IMR-90 (cell line): ENCODE data around the gene NPFFR1. TPM values are rescaled to one million over a fixed set of nuclear protein-coding genes. Genes with fewer than 3 reads are reported as not detected.
A peak's percentile ranks its signal among the peaks of the same experiment; 100 is the strongest.

ENCODE experiments used
- ATAC-seq: fragments of 200-7000 bp; cut with Tn5 transposase; 2 replicates; pipeline ENCODE4 v1.9.1; 2020; ENCODE audit warnings: low read depth, mild to moderate bottlenecking, moderate library complexity
- BruUV-seq: library from RNA; stranded (reverse); fragments of 400-500 nt; replicated peaks from 2 replicates; lab custom pipeline; 2021; lab: Mats Ljungman, UMichigan
- CTCF ChIA-PET: fragments of 300-600 bp; formaldehyde crosslinking; extraction: SDS; loops from one replicate; lab custom pipeline; 2021; ENCODE audit warnings: antibody characterized with exemption; lab: Yijun Ruan, JAX
- POLR2A ChIA-PET: fragments of 300-600 bp; sonication (Branson Sonifier 250); formaldehyde crosslinking; loops from one replicate; lab custom pipeline; 2022; ENCODE audit warnings: antibody characterized with exemption; ENCODE audit not compliant: unreplicated experiment; lab: Charles Lee
- DNase-seq: peaks from one replicate; pipeline ENCODE4 v3.0.0; 2013
- H2AFZ ChIP-seq: replicated peaks from 2 replicates; pipeline ENCODE3; 2013; ENCODE audit warnings: low read length, mild to moderate bottlenecking; ENCODE audit not compliant: poor library complexity
- H2AK5ac ChIP-seq: 2 replicates; pipeline ENCODE4 v1.6.1; 2013; ENCODE audit warnings: low read depth, low read length, inconsistent platforms
- H2AK9ac ChIP-seq: replicated peaks from 2 replicates; pipeline ENCODE3; 2013; ENCODE audit warnings: mild to moderate bottlenecking, low read depth, low read length, moderate library complexity; ENCODE audit not compliant: poor library complexity
- H2BK120ac ChIP-seq: 2 replicates; pipeline ENCODE4 v1.6.1; 2013; ENCODE audit warnings: low read depth, low read length, inconsistent platforms
- H2BK15ac ChIP-seq: 3 replicates; pipeline ENCODE4 v1.6.1; 2013; ENCODE audit warnings: low read depth, low read length, inconsistent platforms
- H2BK20ac ChIP-seq: 2 replicates; pipeline ENCODE4 v1.6.1; 2013; ENCODE audit warnings: low read depth, mild to moderate bottlenecking, inconsistent platforms, low read length, moderate library complexity
- H2BK5ac ChIP-seq: 2 replicates; pipeline ENCODE4 v1.6.1; 2013; ENCODE audit warnings: mild to moderate bottlenecking, low read depth, low read length, inconsistent platforms; ENCODE audit not compliant: poor library complexity, severe bottlenecking
- H3K14ac ChIP-seq: replicated peaks from 2 replicates; pipeline ENCODE4 v1.6.1; 2013; ENCODE audit warnings: low read depth, low read length, inconsistent platforms
- H3K18ac ChIP-seq: 2 replicates; pipeline ENCODE4 v1.6.1; 2013; ENCODE audit warnings: low read depth, low read length, control low read depth
- H3K23ac ChIP-seq: 2 replicates; pipeline ENCODE4 v1.6.1; 2013; ENCODE audit warnings: low read depth, low read length, inconsistent platforms
- H3K27ac ChIP-seq: 2 replicates; pipeline ENCODE4 v1.5.1; 2013; ENCODE audit warnings: mild to moderate bottlenecking, control low read depth, low read length; ENCODE audit not compliant: insufficient read depth
- H3K27me3 ChIP-seq: 2 replicates; pipeline ENCODE4 v1.6.1; 2013; ENCODE audit warnings: low read length; ENCODE audit not compliant: control insufficient read depth, insufficient read depth
- H3K36me3 ChIP-seq: 2 replicates; pipeline ENCODE4 v1.6.1; 2013; ENCODE audit warnings: low read length, mixed read lengths; ENCODE audit not compliant: control insufficient read depth, insufficient read depth
- H3K4ac ChIP-seq: 2 replicates; pipeline ENCODE4 v1.6.1; 2013; ENCODE audit warnings: low read depth, low read length, inconsistent platforms
- H3K4me1 ChIP-seq: 2 replicates; pipeline ENCODE4 v1.6.1; 2013; ENCODE audit warnings: low read length, mixed read lengths; ENCODE audit not compliant: control insufficient read depth, insufficient read depth
- H3K4me2 ChIP-seq: 2 replicates; pipeline ENCODE4 v1.6.1; 2013; ENCODE audit warnings: low read depth, mild to moderate bottlenecking, control low read depth, low read length, moderate library complexity
- H3K4me3 ChIP-seq: 2 replicates; pipeline ENCODE4 v1.5.1; 2013; ENCODE audit warnings: low read depth, mild to moderate bottlenecking, control low read depth, low read length, moderate library complexity; ENCODE audit not compliant: insufficient read depth
- H3K56ac ChIP-seq: 2 replicates; pipeline ENCODE4 v1.6.1; 2013; ENCODE audit warnings: low read length, inconsistent platforms; ENCODE audit not compliant: insufficient read depth; ENCODE audit errors: extremely low read depth
- H3K79me1 ChIP-seq, 2 experiments: 2 replicates each; pipeline ENCODE4 v1.6.1; 2013; ENCODE audit warnings: low read length in 2 of 2, inconsistent platforms in 1 of 2, low read depth in 1 of 2
- H3K9ac ChIP-seq: 2 replicates; pipeline ENCODE4 v1.6.1; 2013; ENCODE audit warnings: low read depth, low read length, control low read depth
- H3K9me1 ChIP-seq: 2 replicates; pipeline ENCODE4 v1.6.1; 2013; ENCODE audit warnings: low read length, inconsistent platforms; ENCODE audit not compliant: insufficient read depth
- H3K9me3 ChIP-seq: 2 replicates; pipeline ENCODE4 v1.6.1; 2013; ENCODE audit warnings: low read length; ENCODE audit not compliant: control insufficient read depth, insufficient read depth
- H4K20me1 ChIP-seq: 2 replicates; pipeline ENCODE4 v1.6.1; 2013; ENCODE audit warnings: low read length, inconsistent platforms; ENCODE audit not compliant: insufficient read depth
- H4K5ac ChIP-seq: 2 replicates; pipeline ENCODE4 v1.6.1; 2013; ENCODE audit warnings: mild to moderate bottlenecking, low read depth, low read length, control low read depth
- H4K8ac ChIP-seq, 2 experiments: 2 replicates each; pipeline ENCODE4 v1.6.1; 2013; ENCODE audit warnings: low read depth in 2 of 2, low read length in 2 of 2, control low read depth in 1 of 2, inconsistent platforms in 1 of 2
- H4K91ac ChIP-seq: 2 replicates; pipeline ENCODE4 v1.6.1; 2013; ENCODE audit warnings: low read depth, low read length, inconsistent platforms; ENCODE audit not compliant: insufficient read depth
- BHLHE40 ChIP-seq: fragments of 150-350 bp; IDR thresholded peaks from 2 replicates; pipeline ENCODE4 v1.6.1; 2016; ENCODE audit warnings: mild to moderate bottlenecking, low read depth, low read length
- CEBPB ChIP-seq: IDR thresholded peaks from 2 replicates; pipeline ENCODE4 v1.6.1; 2012; ENCODE audit warnings: low read depth, low read length, improper control_type of control experiment
- CTCF ChIP-seq: conservative IDR thresholded peaks from 2 replicates; pipeline ENCODE4 v1.5.1; 2012; ENCODE audit warnings: mild to moderate bottlenecking, low read depth, low read length, improper control_type of control experiment
- FOS ChIP-seq: fragments of 150-350 bp; IDR thresholded peaks from 2 replicates; pipeline ENCODE4 v1.6.1; 2016; ENCODE audit warnings: low read depth, low read length
- MAFK ChIP-seq: IDR thresholded peaks from 2 replicates; pipeline ENCODE4 v1.6.1; 2012; ENCODE audit warnings: low read depth, low read length, improper control_type of control experiment
- MXI1 ChIP-seq: IDR thresholded peaks from 2 replicates; pipeline ENCODE4 v1.6.1; 2012; ENCODE audit warnings: low read depth, mild to moderate bottlenecking, low read length, moderate library complexity, borderline replicate concordance
- RCOR1 ChIP-seq: IDR thresholded peaks from 2 replicates; pipeline ENCODE4 v1.6.1; 2012; ENCODE audit warnings: mild to moderate bottlenecking, low read length, improper control_type of control experiment; ENCODE audit not compliant: insufficient replicate concordance
- USF2 ChIP-seq: fragments of 150-350 bp; IDR thresholded peaks from 2 replicates; pipeline ENCODE4 v1.6.1; 2017; ENCODE audit warnings: mild to moderate bottlenecking, antibody characterized with exemption, low read length, low read depth
- WGBS, 2 experiments: methylation state at CpG; one replicate each; pipeline versions ENCODE4 v1.1.5 to v1.1.7; 2013; ENCODE audit warnings: missing lambda C conversion rate in 2 of 2; ENCODE audit not compliant: insufficient read length in 1 of 2; ENCODE audit errors: extremely low coverage in 2 of 2; 5-methylcytosine and 5-hydroxymethylcytosine counted together
- dilution Hi-C: fragments of 300-500 bp; cut with HindIII; formaldehyde crosslinking; loops from one replicate; pipeline ENCODE4 v1.14.3; 2018; ENCODE audit warnings: low sequenced_read_pairs; ENCODE audit not compliant: unreplicated experiment
- in situ Hi-C: fragments of 300-500 bp; cut with MboI; formaldehyde crosslinking; loops from 3 replicates; pipeline ENCODE4 v1.14.3; 2019; ENCODE audit warnings: low sequenced_read_pairs, inconsistent platforms, mixed read lengths
- intact Hi-C: fragments of 100-400 bp; cut with micrococcal nuclease; formaldehyde crosslinking; loops from 2 replicates; pipeline ENCODE4 v1.10.0; 2022
- polyA plus RNA-seq, 3 experiments: library from polyadenylated mRNA; depleted of rRNA; stranded (reverse); fragments of >200 nt; gene quantifications; 2 replicates each; pipeline ENCODE4 v1.2.3, GENCODE V29; 2012; ENCODE audit warnings: low replicate concordance in 1 of 3
- total RNA-seq: library from RNA; depleted of rRNA; stranded (reverse); fragments of >200 nt; gene quantifications from 2 replicates; pipeline ENCODE4 v1.2.3, GENCODE V29; 2012

Gene NPFFR1
- total and polyA plus RNA-seq, 2 of the 4 experiments (the other 2 are of a cell fraction), result not detected

GRCh38 chr10:70267161-70267933 is 16.5 kb downstream of the NPFFR1 start:
- intact Hi-C loops (loop anchor here (1.0 to 2.0 kb wide), 2 partner anchors 34 to 97 kb away; partner anchors contain the start of gene PPA1), dilution Hi-C loops (no loop called here), in situ Hi-C loops (no loop called here)
- H3K4me1 ChIP-seq, result peaks cover 11% of the 10 kb centered on the region
- H2BK5ac ChIP-seq, result peak overlapping the region; percentile 61
- no peak overlapping the region for H3K9ac ChIP-seq
- H3K4ac ChIP-seq, result peak overlapping the region; percentile 88
- peak overlapping the region; percentile 63; the same call in 1 of the 2 replicates for H3K27ac ChIP-seq
- H2AFZ ChIP-seq, result peak overlapping the region; percentile 84
- H3K27me3 ChIP-seq, result no peaks in the 10 kb centered on the region
- H2BK15ac ChIP-seq, result peak overlapping the region; percentile 75; the same call in 2 of the 3 replicates
- 0 out of 2 replicates have a peak, but pooled peaks have one; percentile 14 for TF ChIP-seq CTCF
- TF ChIP-seq MAFK, result no peak
- no peak for TF ChIP-seq USF2
- TF ChIP-seq BHLHE40, result 0 out of 2 replicates have a peak, but pooled peaks have one; percentile 25
- peak; percentile 51 for TF ChIP-seq RCOR1
- peak; percentile 96 for TF ChIP-seq FOS
- TF ChIP-seq MXI1, result 0 out of 2 replicates have a peak, but pooled peaks have one; percentile 16
- TF ChIP-seq CEBPB, result peak; percentile 91
- CTCF ChIA-PET, result no interaction called here
- peak overlapping the region; percentile 68 for H4K91ac ChIP-seq
- H3K79me1 ChIP-seq, result no peaks in the 10 kb centered on the region
- peaks cover 13% of the 10 kb centered on the region for H3K9me1 ChIP-seq
- peak; percentile 98 for DNase-seq
- H3K9me3 ChIP-seq, result no peaks in the 10 kb centered on the region
- BruUV-seq, result no TSS peak
- H2AK9ac ChIP-seq, result peak overlapping the region; percentile 60
- peak overlapping the region; percentile 94; the same call in 1 of the 2 replicates for H2AK5ac ChIP-seq
- H2BK120ac ChIP-seq, result peak overlapping the region; percentile 88
- H3K56ac ChIP-seq, result no peak overlapping the region
- H4K5ac ChIP-seq, result peak overlapping the region; percentile 13; the same call in 1 of the 2 replicates
- peak overlapping the region; percentile 13 for H3K18ac ChIP-seq
- H3K36me3 ChIP-seq, result no peaks in the 10 kb centered on the region
- peak overlapping the region; percentile 89 for H2BK20ac ChIP-seq
- H3K4me3 ChIP-seq, result no peak overlapping the region
- H3K23ac ChIP-seq, result peak overlapping the region; percentile 47
- H4K20me1 ChIP-seq, result peaks cover 8% of the 10 kb centered on the region; the same call in 1 of the 2 replicates
- WGBS, 2 experiments, result 40% methylated on average over 1 of the region's 9 CpGs; no CpG with 5 or more reads in 1 of the 2 experiments
- peak overlapping the region; percentile 12 for H3K4me2 ChIP-seq
- H4K8ac ChIP-seq, result peak overlapping the region in 1 of 2 experiments; percentile 67; a peak in 2 of 4 replicates
- POLR2A ChIA-PET, result no interaction called here
- H3K14ac ChIP-seq, result peak overlapping the region; percentile 83
- ATAC-seq, result peak; percentile 97
